Measurements from ENCODE around the gene S1PR2. TPM values are rescaled to one million over a fixed set of nuclear protein-coding genes. Genes with fewer than 3 reads are reported as not detected.

Gene S1PR2
- total and polyA plus RNA-seq, 9 of the 15 experiments (the other 6 are each of a cell fraction or from before 2014, with no cell fraction given), result 1.5 to 3.9 (median 2.0) TPM

- TF ChIP-seq KLF6 (CRISPR knock-in tag; IDR thresholded peaks at IDR 0.05; ENCODE audit: borderline replicate concordance), result peak; percentile 22; the same call in 1 of the 2 replicates
- TF ChIP-seq, protein P1, sequence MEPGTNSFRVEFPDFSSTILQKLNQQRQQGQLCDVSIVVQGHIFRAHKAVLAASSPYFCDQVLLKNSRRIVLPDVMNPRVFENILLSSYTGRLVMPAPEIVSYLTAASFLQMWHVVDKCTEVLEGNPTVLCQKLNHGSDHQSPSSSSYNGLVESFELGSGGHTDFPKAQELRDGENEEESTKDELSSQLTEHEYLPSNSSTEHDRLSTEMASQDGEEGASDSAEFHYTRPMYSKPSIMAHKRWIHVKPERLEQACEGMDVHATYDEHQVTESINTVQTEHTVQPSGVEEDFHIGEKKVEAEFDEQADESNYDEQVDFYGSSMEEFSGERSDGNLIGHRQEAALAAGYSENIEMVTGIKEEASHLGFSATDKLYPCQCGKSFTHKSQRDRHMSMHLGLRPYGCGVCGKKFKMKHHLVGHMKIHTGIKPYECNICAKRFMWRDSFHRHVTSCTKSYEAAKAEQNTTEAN (CRISPR knock-in tag; IDR thresholded peaks at IDR 0.05), result no peak
- no peak for TF ChIP-seq HBP1 (CRISPR knock-in tag; IDR thresholded peaks at IDR 0.05)
- peak; percentile 57; the same call in 1 of the 2 replicates for TF ChIP-seq ATF6 (CRISPR knock-in tag; IDR thresholded peaks at IDR 0.05)
- no peak for TF ChIP-seq ZBTB12 (CRISPR knock-in tag; IDR thresholded peaks at IDR 0.05)
- TF ChIP-seq NR2F6 (CRISPR knock-in tag; IDR thresholded peaks at IDR 0.05), result no peak
- TF ChIP-seq TEAD1 (CRISPR knock-in tag; IDR thresholded peaks at IDR 0.05), result peak in 1 of 2 experiments; percentile 40; a peak in 1 of 4 replicates
- no peak for TF ChIP-seq ZNF324 (CRISPR knock-in tag; IDR thresholded peaks at IDR 0.05)
- no peak for TF ChIP-seq HSF4 (CRISPR knock-in tag; IDR thresholded peaks at IDR 0.05; ENCODE audit: borderline replicate concordance)
- TF ChIP-seq RFX5 (IDR thresholded peaks at IDR 0.05; ENCODE audit: low read depth, low read length), result no peak
- TF ChIP-seq PYGO2 (tag; IDR thresholded peaks at IDR 0.05), result 0 out of 2 replicates have a peak, but pooled peaks have one; percentile 23
- no peak; the same call in 1 of the 2 replicates for TF ChIP-seq GTF2F1 (IDR thresholded peaks at IDR 0.05; ENCODE audit: low read depth, low read length)
- TF ChIP-seq ZNF584 (CRISPR knock-in tag; IDR thresholded peaks at IDR 0.05; ENCODE audit: low read depth), result no peak
- TF ChIP-seq, protein P2, sequence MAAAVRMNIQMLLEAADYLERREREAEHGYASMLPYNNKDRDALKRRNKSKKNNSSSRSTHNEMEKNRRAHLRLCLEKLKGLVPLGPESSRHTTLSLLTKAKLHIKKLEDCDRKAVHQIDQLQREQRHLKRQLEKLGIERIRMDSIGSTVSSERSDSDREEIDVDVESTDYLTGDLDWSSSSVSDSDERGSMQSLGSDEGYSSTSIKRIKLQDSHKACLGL (CRISPR knock-in tag; IDR thresholded peaks at IDR 0.05; ENCODE audit: borderline replicate concordance, poor library complexity, severe bottlenecking), result no peak
- peak; percentile 39; the same call in 1 of the 2 replicates for TF ChIP-seq RAD51 (IDR thresholded peaks at IDR 0.05; ENCODE audit: borderline replicate concordance, low read depth)
- TF ChIP-seq CEBPZ (IDR thresholded peaks at IDR 0.05; ENCODE audit: borderline replicate concordance, low read depth, low read length), result no peak
Measured at GRCh38 chr19:10270616-10271394, 39.7 kb upstream of the S1PR2 start, which contains the start of gene ICAM1 (continued).

Data from K562 (cell line).